Ishikawa (cell line): ENCODE data around the gene TMEM248.

Experiments
- CEBPB ChIP-seq: IDR thresholded peaks from 2 replicates; pipeline ENCODE4 v1.6.1; 2012
- CREB1 ChIP-seq: IDR thresholded peaks from 2 replicates; pipeline ENCODE4 v1.6.1; 2012; ENCODE audit warnings: low read depth
- EGR1 ChIP-seq: IDR thresholded peaks from 2 replicates; pipeline ENCODE4 v1.6.1; 2012
- EP300 ChIP-seq: IDR thresholded peaks from 2 replicates; pipeline ENCODE4 v1.6.1; 2012; ENCODE audit warnings: borderline replicate concordance
- FOXM1 ChIP-seq: IDR thresholded peaks from 2 replicates; pipeline ENCODE4 v1.6.1; 2012; ENCODE audit warnings: low read depth, borderline replicate concordance
- MAX ChIP-seq: IDR thresholded peaks from 2 replicates; pipeline ENCODE4 v1.6.1; 2012
- NFIC ChIP-seq: IDR thresholded peaks from 2 replicates; pipeline ENCODE4 v1.6.1; 2012
- RAD21 ChIP-seq: IDR thresholded peaks from 2 replicates; pipeline ENCODE4 v1.6.1; 2012; ENCODE audit warnings: low read depth
- REST ChIP-seq: IDR thresholded peaks from 2 replicates; pipeline ENCODE4 v1.6.1; 2012; ENCODE audit warnings: low read depth, mild to moderate bottlenecking
- TAF1 ChIP-seq: IDR thresholded peaks from 2 replicates; pipeline ENCODE4 v1.6.1; 2012; ENCODE audit warnings: low read depth, mild to moderate bottlenecking
- TCF12 ChIP-seq: IDR thresholded peaks from 2 replicates; pipeline ENCODE4 v1.6.1; 2012; ENCODE audit warnings: low read depth
- TEAD4 ChIP-seq: IDR thresholded peaks from 2 replicates; pipeline ENCODE4 v1.6.1; 2012
- USF1 ChIP-seq: IDR thresholded peaks from 2 replicates; pipeline ENCODE4 v1.6.1; 2012
- YY1 ChIP-seq: IDR thresholded peaks from 2 replicates; pipeline ENCODE4 v1.6.1; 2012; ENCODE audit warnings: low read depth
- ZBTB7A ChIP-seq: IDR thresholded peaks from 2 replicates; pipeline ENCODE4 v1.6.1; 2012; ENCODE audit warnings: low read depth

TMEM248 gene

GRCh38 chr7:66905689-66906088, 15.3 kb upstream of the TMEM248 start:
- TF ChIP-seq RAD21 (peak; percentile 29; the same call in 1 of the 2 replicates), NFIC (no peak)

GRCh38 chr7:66907731-66908130, 13.3 kb upstream of the TMEM248 start:
- TF ChIP-seq TCF12 (no peak), REST (no peak), EP300 (no peak), CEBPB (no peak), TEAD4 (no peak), TAF1 (no peak), USF1 (no peak), RAD21 (no peak), CREB1 (no peak), NFIC (no peak), ZBTB7A (no peak)

GRCh38 chr7:66910789-66911188, 10.2 kb upstream of the TMEM248 start:
- no peak for TF ChIP-seq NFIC
- TF ChIP-seq TAF1: no peak
- TF ChIP-seq RAD21: no peak
- TF ChIP-seq TCF12: no peak
- no peak for TF ChIP-seq MAX
- TF ChIP-seq TEAD4: no peak
- TF ChIP-seq YY1: no peak
- TF ChIP-seq REST: no peak
- TF ChIP-seq EGR1: no peak
- no peak for TF ChIP-seq FOXM1
- no peak for TF ChIP-seq EP300
- no peak for TF ChIP-seq CEBPB
- TF ChIP-seq ZBTB7A: no peak
- TF ChIP-seq USF1: no peak
- no peak for TF ChIP-seq CREB1

- TF ChIP-seq ZBTB7A (no peak), REST (no peak), MAX (no peak), EGR1 (no peak), TCF12 (no peak), TAF1 (no peak), EP300 (no peak), CEBPB (no peak), YY1 (no peak), FOXM1 (no peak), CREB1 (no peak), USF1 (no peak)
Measured at GRCh38 chr7:66912195-66912594, 8.8 kb upstream of the TMEM248 start.
